Limb (tissue), 2 donors: ENCODE measurements around the gene PEF1.
A peak's percentile ranks its signal among the peaks of the same experiment; 100 is the strongest.
"Not testable (repeated sequence)": the region's sequence is repeated elsewhere in the genome, so short reads cannot be mapped to it uniquely, and the experiment has no call there.

Source experiments
- DNase-seq, 2 donors: peaks; one replicate each; pipeline ENCODE4 v3.0.0-alpha.2; 2016; ENCODE audit errors: extremely low spot score in 2 of 2

The PEF1 gene

DNA sequence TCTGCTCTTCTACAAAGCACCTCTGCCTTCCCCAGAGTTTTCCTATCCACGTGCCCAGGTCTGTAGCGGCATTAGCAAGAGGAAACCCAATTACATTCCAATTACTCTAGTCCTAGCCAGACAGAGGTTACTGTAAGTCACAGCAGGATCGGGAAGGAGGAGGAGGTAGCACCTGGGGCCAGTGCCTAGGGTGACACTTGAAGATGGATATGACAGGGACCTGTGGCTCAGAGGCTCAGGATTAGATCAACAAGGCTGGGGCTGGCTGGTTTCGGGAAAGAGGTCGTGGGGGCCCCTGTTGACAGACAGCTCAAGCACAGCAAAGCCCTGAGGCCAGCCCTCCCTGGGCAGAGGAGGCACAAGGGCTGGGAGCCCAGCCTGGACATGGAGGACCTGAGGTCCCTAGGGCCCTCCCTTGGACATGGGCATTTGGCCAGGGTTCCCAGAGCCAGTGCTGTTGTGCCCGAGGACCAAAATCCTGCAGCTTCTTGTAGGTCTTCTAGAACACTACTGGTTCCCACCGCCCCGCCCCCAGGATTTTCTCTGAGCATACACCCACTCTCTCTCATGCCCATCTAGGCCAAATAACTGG lies 30.2 kb downstream of the PEF1 start:
- peak in 1 of 2 donors; percentile 23 for DNase-seq

- DNase-seq, result no peak
These were observed 35.1 kb downstream of the PEF1 start for GRCh38 chr1:31609514-31610118.

GRCh38 chr1:31607360-31607759 lies 37.3 kb downstream of the PEF1 start:
- no peak for DNase-seq

DNA sequence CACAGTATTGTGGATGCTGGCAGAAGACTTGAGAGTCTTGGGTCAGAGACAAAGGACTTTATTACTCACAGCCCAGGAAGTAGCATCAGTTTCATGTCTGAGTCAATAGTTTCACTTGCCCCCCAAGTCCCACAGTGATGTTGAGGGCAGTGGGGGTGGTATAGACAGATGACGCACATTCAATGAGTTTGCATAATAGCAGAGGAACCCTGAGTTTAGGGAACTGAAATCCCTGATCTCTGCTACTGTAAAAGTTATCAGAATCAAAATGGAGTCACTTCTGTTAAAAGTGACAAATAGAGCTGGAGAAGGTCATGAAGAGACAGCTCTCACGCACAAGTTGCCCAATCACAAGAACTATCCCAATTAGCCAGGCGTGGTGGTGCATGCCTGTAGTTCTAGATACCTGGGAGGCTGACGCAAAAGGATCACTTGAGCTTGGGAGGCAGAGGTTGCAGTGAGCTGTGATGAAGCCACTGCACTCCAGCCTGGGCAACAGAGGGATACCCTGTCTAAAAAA lies 38.7 kb downstream of the PEF1 start:
- no peak for DNase-seq

DNA sequence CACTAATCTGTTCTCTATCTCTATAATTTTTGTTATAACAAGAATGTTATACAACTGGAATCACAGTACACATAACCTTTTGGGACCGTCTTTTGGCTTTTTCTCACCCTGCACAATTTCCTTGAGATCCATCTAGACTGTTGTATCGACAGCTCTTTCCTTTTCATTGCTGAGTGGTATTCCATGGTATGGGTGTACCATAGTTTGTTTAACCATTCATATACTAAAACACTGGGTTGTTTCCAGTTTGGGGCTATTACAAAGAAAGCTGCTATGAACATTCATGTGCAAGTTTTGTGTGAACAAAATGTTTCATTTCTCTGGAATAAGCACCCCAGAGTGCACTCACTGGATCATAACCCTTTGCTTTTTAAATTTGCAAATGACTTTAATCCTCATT lies 42.6 kb downstream of the PEF1 start:
- no peak for DNase-seq

DNA sequence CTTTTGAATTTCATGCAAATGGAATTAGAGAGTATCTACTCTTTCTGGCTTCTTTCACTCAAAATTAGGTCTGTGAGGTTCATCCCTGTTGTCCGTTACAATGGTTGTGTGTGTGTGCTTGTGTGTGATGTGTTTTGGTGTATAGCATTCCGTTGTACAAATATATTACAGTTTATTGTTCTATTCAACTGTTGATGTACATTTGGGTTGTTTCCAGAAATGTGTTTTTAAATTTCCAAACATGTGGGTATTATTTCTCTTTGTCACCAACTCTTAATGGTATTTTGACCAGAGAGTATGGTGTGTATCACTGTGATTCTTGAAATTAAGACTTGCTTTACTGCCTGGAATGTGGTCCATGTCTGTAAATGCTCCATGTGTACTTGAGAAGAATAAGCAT lies 44.0 kb downstream of the PEF1 start:
- DNase-seq, result no peak

DNA sequence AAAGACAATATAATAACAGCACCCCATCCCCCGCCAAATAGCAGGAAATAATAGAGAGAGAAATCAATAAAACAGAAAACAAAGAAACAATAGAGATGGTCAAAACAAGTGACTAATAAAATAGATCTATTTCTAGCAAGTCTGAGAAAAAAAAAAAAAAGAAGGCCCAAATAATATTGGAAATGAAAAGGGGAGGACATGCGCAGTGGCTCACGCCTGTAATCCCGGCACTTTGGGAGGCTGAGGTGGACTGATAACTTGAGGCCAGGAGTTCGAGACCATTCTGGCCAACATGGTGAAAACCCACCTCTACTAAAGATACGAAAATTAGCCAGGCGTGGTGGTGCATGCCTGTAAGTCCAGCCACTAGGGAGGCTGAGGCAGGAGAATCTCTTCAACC lies 45.7 kb downstream of the PEF1 start:
- no peak for DNase-seq

GRCh38 chr1:31596737-31597097 lies 48.0 kb downstream of the PEF1 start:
- DNase-seq, result no peak

GRCh38 chr1:31595836-31596736 lies 48.6 kb downstream of the PEF1 start:
- DNase-seq, result no peak

GRCh38 chr1:31593770-31594632 lies 50.7 kb downstream of the PEF1 start:
- DNase-seq, result no peak

DNA sequence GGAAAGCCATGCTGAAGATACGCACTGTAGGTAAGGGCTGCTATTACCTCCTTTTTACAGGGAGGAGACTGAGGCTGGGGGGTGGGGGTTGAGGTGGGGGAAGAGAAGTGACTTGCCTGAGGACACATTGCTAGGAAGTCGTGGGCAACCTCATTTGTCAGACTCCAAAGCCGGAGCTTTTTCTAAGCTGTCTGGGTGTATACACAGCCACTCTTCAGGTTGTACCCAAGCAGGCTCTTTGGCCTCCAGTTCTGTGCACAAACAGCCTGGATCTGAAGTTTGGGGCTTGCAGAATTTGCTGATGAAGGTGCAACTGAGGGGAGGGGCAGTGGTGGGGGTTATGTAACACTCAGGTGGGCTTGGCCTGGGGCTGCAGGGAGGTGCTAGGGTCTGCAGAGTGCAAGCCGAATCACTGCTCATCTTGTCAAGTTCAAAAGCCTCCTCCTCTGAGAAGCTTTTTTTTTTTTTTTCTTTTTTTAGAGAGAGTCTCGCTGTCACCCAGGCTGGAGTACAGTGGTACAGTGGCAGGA lies 51.5 kb downstream of the PEF1 start:
- no peak for DNase-seq

GRCh38 chr1:31592132-31592531 lies 52.5 kb downstream of the PEF1 start:
- DNase-seq, result no peak

- DNase-seq, result no peak
These were observed 53.1 kb downstream of the PEF1 start for GRCh38 chr1:31591425-31592093.

- DNase-seq, result no peak
These were observed 55.7 kb downstream of the PEF1 start for GRCh38 chr1:31588751-31589515.

GRCh38 chr1:31587720-31588423 lies 56.8 kb downstream of the PEF1 start:
- DNase-seq, result no peak

- not testable (repeated sequence) for DNase-seq
These were observed 57.4 kb downstream of the PEF1 start for GRCh38 chr1:31587328-31587699.

DNA sequence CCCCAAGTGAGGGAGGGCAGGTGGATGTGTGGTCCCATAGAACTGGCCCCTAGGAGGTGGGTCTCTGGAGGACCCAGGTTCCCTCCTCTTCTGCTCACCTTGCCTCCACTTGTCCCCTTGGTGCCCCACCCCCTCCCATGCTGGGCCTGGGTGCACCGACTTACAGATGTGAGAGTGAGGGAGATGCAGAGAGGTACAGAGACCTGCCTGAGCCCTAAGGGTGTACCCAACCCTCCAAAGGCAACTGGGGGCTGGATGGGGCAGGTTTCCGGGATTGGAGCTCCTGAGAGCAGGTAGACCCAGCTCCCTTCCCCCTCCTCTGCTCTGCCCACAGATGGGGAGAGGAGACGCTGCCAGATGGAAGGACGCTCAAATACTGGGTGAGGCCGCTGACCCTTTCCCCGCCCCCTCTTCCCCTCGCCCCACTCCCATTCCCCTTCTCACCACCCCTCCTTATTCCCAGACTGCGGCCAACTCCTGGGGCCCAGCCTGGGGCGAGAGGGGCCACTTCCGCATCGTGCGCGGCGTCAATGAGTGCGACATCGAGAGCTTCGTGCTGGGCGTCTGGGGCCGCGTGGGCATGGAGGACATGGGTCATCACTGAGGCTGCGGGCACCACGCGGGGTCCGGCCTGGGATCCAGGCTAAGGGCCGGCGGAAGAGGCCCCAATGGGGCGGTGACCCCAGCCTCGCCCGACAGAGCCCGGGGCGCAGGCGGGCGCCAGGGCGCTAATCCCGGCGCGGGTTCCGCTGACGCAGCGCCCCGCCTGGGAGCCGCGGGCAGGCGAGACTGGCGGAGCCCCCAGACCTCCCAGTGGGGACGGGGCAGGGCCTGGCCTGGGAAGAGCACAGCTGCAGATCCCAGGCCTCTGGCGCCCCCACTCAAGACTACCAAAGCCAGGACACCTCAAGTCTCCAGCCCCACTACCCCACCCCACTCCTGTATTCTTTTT lies 58.0 kb downstream of the PEF1 start:
- DNase-seq, result no peak

GRCh38 chr1:31585736-31586365 lies 58.8 kb downstream of the PEF1 start:
- DNase-seq, result no peak
